ENCODE measurements around the gene EPB41L1.

Gene EPB41L1

DNA sequence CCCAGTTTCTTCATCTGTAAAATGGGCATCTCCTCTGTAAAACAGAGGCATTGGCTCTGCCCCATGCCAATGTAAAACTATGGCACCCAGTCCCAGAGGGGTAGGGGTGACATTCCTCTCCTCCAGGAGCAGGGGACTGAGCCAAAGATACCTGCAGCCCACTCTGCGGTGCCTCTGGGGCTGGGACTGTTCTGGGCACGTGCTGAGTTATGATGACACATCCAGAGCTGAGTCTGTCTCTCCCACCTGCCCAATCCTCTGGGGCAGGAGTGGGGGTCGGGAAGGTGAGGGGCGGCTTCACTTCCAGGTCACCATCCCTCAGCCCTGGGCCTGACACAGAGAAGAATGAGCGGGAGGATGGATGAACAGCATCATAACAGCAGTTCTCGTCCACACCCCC lies 111.6 kb downstream of the EPB41L1 start:
- no peak for DNase-seq

DNA sequence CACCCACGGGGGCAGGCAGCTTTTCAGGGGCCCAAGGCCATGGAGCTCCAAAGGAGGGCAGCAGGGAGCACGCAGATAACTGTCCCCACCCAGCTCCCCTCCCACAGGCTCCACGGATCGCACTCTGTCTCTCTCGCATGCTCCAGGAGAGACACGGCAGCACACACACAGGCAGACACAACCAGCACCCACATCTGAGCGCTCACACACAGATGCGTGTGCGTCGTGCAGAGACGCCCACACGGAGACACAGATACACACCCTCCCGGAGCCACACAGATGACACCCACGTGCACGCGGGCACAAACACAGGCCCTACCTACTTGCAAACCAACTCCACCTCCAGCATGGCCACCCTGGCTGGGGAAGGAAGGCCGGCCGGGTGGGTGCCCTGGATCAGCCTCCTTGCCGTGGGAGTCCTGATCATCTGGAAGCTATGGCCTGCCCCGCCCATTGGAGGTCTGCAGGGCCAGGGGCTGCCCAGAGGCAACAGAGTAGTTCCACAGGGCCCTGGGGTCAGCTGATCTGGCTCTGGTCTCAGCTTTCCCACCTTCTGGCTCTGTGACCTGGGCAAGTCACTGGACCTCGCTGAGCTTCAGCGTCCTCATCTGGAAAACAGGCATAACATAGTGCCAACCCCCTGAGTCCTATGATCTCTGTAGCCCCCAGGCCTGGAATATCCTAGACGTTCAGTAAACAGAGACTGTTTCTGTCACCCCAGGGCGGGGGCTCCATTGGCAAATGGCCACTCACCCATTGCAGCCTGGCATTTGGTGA lies 113.3 kb downstream of the EPB41L1 start:
- no peak for DNase-seq

DNA sequence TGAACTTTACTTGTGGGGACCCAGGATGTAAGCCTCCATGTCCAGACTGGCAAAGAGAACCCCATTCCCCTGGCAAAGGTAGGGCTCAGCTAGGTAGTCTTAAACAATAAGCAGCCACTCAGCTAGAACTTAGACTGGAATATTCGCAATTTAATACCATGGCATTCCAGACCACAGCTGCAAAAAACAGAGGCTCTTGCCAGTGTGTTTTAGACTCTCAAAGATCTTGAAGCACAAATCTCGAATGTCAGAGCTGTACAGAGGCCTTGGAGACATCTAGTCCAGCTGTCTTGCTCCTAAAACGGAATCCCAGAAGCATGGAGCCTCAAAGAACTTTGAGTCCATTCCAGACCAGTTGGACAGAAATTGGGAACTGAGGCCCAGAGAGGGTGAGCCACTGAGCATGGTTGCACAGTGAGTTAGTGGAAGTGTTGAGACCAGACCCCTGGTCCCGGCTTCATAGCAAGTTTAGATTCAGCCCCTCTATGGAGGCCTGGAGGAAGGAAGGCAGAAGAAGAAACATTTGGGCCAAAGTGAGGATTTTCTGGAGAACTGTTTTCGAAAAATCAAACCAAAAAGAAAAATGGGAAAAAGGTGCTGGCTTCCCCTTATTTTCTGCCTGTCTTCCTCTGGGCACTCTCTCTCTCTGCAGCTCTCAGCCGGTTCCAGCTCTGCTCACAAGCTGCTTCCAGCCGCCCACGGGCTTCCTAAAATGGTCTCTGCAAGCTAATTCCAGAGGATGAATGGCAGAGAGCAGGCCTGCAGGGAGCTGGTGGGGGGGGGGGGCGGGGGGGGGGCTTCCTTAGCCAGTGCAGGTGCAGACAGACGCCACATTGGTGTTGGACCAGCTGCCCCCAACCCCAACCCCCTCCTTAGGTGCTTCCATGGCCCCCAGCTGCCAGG lies 114.2 kb downstream of the EPB41L1 start:
- no peak for DNase-seq

DNA sequence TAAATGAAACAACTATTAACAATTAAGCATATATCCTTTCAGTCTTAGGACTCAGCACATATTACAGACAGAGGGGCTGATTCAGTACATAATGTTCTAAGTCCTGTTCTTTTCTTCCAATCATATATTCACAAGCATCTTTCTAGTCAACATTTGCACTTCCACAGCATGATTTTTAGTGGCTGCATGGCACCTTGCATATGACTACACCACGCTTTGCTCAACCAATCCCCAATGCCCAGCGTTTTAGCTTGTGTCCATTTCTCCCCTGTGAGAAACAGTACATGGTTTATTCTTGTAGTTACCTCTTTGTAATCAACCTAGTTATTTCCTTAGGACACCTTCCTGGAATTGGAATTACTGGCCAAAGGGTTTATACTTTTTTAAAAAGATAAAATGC lies 115.0 kb downstream of the EPB41L1 start:
- DNase-seq: no peak

DNA sequence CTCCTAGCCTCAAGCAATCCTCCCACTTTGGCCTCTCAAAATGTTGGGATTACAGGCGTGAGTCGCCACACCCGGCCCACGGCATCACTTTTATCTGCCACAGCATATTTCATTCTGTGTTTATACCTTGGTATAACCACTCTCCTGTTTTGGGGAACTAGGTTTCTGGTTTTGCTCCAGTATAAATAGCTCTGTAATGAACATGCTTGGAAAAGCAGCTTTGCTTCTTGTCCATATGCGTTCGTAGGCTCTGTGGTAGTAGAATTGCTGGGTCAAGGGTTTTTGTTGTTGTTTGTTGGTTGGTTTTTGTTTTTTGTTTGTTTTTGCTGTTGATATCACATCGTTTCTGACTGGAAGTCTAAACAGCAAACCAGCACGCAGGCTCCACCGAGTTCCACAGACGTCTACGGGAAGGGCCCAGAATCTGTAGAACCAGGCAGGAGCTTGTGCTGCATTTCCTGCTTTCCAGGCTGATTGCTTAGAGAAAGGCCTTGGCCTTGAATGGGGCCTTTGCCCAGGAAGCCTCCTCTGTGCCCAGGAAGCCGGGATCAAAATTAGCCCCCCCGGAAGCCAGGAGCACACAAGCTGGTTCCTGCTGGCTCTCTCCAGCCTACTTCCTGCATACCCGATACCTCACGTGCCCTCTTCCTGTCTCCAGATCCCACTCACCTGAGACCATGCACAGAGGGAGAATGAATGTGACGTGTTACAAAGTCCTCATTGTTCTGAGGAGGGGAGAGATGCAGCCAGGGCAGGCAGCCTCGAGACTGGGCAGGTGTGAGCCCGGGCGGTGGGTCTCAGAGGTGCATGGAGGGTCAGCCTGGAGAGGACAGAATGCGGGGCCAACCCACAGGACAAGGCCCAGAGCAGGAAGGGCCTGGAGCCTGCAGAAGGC lies 116.5 kb downstream of the EPB41L1 start:
- DNase-seq: no peak

DNA sequence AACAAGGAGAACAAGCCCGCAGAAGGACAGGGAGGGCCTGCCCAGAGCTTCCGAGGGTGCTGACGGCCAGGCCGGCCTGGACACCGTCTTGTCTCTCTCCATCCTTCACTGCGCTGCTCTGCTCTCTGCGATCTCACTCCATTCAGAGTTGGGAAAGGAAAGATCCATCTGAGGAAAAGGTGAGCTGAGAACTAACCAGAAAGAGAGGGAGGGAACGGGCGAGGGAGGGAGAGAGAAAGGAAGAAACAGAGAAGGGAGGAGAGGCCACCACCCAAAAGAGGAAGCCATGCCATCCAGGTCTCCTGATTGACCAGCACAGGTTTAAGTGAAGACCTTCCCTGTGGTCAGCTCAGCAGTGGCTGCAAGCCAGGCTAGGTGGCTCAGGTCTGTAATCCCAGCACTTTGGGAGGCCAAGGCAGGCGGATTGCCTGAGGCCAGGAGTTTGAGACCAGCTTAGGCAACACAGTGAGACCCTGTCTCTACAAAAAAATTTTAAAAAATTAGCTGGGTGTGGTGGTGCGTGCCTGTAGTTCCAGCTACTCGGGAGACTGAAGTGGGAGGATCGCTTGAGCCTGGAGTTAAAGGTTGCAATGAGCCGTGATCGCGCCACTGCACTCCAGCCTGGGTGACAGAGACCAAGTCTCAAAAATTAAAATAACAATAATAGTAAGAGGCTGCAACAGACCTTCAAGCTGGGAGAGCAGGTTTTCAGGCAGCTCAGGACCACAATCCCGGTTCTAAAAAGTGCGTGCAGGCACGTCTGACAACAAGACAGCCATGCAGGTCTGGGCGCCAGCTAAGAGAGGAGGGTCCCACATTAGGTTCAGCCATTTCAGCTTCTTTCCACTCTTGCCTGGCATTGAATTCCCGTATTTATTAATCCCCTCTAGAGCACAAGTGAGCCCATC lies 117.4 kb downstream of the EPB41L1 start:
- no peak for DNase-seq

DNA sequence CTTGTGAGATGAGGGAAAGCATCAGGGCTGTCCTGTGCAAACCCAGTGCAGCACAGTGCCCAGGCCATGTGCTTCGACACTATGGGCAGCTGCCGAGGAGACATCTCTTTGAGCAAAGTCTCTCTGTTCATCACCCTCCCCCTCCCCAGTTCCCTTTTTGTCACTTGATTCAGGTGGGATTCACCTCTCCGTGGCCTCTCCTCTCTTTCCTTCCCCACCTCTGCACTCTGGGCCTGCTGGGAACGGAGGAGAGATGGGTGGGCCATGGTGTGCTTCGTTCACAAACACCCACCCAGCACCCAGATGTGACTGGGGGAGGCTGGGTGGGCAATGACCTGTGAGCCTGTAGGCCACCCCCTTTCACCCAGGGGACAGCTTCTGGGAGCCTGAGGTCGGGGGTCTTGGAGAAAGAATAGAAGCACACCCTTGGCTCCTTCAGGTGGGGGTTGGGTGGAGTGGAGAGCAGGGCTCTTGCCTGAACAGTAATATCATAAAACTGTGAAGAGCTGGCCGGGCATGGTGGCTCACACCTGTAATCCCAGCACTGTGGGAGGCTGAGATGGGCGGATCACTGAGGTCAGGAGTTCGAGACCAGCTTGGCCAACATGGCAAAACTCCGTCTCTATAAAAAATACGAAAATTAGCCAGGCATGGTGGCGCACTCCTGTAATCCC lies 118.1 kb downstream of the EPB41L1 start:
- DNase-seq: no peak

DNA sequence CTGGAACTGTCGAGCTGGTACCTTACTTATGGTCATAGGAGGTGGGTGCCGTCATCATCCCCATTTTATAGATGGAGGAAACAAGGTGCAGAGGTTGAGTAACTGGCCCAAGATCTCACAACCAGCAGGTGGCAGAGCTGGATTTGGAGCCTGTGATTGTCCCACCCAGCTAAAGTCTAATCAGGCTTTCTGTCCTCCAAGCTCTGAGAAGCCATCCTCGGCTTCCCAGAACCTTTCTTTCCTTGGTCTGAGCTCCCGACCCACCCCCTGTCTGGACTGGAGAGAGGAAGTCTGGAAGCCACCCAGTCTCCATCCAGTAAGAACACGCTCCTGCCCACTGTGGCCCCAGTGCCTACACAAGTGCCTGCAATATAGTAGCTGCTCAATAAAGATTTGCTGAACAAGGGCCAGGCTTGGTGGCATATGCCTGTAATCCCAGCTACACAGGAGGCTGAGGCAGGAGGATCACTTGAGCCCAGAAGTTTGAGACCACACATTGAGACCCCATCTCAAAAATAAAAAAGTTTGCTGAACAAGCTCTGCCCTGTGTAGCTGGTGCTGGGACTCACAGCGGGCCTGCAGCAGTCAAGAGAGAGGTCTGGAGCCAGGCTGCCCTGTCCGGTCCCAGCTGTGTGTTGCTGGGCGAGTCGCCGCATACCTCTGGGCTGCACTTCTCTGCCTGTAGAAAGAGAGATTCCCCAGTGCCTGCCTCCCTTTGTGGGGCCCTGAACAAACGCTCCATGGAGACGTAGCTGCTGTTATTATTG lies 119.1 kb downstream of the EPB41L1 start:
- no peak for DNase-seq

DNA sequence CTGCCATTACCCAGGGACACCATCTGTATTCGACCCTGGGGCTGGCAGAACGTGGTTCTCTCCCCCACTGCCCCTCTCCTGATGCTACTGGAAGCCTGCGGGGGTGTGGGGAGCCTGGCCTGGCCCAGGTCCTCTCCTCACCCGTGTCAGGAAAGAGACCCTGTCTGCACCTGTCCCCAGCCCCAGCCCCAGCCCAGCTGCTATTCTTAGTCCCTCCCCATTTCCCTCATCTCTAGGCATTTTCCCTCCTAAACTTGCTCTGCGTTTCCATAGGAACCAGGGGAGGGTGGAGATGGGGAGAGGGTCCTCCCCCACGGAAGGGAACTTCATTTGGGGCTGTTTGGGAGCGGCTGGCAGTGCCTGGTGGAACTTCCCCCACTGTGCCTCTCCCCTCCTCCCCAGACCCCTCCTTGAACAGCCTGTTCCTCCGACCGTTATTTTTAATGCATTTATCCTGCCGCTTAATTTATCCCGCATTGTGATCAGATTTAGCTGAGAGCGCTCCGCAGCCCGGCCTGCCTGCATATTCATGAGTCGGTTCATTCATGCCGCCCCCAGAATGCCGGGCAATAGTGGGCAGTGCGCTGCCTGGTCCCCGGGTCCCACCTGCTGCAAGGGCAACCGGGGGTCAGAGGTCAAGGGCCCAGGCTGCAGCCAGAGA lies 119.8 kb downstream of the EPB41L1 start:
- no peak for DNase-seq

DNA sequence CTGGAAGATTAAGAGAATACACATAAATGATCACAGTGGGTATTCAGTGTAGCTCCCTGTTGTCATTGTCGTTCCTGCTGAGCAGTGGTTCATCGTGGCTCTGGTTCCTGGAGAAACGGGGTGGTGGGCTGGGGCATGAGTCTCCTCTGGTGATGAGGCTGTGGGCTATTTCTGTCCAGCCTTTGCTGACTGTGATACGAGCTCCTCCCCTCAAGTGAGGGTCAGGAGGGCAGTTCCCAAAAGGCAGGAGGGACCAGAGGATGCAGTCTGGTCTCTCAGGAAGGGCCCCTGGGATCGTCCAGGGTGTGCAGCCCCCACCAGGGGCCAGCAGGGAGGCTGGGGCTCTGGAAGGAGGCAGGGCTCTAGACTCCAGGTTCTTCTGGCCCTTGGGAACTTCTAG lies 120.5 kb downstream of the EPB41L1 start:
- no peak for DNase-seq

DNA sequence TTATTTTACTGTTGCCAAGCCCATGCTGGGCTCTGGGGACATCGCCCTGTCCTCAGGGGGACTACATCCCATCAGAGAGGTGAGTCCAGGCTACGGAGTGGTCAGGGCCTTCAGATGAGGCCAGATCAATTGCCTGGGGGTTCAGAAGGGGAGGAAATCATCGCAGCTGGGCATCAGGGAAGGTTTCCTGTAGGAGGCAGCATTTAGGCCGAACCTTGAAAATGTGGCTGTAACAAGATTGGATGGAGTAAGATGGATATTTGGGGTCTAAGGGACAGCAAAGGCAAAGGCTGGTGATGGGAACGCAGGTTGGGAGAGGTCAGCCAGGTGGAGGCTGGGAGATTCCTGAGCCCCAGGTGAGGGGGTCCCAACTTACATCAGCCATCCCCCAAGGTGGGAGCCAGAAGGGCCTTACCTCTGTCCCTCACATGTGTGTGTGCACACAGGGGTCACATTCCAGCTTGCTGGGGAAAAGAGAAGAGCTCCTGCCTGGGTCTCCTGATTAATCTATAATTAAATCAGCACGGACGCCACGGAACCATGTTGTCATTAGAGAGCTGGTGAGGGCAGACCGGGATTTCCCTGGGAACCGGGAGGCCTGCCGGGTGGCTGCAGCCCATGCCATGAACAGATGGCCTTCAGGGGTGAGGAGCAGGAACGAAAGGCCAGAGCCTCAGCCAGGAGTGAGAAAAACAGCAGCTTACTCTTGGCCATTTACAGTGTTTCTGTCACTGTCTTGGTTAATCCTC lies 121.1 kb downstream of the EPB41L1 start:
- no peak for DNase-seq

DNA sequence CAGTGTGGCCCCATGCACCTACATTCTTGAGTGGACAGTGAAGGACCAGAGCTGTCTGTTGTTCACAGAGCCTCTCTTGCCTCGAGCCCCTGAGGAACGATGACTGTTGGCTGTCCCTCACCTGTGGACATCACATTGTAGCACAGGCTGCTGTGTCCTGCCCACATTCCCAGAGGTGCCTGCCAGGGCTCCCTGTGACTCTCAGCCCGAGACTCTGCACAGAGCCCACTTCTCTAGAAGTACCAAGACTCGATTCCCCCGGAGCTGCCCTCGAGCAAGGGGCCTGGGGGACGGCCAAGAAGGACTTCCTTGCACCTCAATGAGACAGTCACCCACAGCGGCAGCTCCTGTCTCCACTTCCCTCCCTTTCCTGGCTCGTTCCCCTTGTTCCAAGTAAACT lies 123.0 kb downstream of the EPB41L1 start:
- no peak for DNase-seq

DNA sequence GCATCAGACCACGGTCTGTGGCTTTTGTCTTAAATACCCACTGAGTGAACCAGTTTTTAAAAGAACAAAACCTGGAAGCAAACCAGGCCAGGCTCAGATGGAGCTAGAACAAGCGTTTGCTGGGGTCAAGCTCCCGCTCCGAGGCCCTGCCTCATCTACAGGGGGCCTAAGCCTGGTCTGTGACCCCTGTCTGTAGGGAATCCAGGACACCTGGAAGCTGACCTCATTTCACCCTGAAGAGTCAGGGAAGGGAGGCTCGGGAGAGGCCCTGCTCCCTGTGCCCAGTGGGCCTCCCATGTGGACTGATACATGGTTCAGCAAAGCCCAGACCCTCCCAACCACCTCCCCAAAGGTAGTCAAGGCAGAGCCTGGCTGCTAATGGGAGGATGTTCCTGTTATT lies 124.8 kb downstream of the EPB41L1 start:
- DNase-seq: no peak

DNA sequence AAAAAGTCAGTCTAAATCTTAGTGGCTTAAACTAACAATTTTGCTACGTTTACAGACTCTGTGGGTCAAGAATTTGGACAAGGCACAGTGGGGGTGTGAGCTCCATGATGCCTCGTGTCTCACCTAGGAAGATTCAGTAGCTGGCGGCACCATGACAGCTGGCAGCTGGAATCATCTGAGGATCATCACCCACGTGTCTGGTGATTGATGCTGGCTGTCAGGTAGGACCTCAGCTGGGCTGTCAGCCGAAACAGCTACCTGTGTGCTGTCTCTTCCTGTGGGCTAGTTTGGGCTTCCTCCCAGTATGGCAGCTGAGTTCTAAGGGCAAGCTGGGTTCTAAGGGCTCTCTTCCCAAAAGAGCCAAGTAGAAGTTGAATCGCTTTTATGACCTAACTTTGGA lies 125.2 kb downstream of the EPB41L1 start:
- DNase-seq: no peak

DNA sequence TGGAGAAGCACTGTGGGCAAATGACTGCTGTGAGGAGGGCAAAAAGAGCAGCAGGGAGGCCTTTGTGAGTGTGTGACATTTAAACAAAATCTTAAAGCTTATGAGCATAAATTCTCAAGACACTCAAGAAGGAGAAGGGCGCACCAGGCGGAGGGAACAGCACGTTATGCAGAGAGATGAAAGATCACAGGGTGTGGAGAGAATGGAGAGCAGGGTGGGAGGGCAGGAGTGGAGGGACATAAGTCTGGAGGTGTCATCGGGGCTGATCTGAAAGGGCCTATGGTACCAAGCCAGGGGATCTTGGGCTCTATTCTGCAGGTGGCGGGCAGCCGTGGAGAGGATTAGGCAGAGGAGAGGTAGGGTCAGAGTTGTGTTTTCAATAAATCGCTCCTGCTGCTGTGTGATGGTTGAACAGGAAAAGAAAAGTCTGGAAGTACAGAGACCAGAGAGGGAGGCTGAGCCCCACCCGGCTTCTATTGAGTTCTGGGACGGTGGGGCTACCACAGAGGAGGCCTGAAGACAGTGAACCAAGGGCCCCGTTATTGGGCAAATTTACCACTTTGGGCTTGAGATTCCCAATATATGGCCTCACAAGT lies 127.3 kb downstream of the EPB41L1 start:
- DNase-seq: no peak

Measured in DMS153 (cell line).